Left renal pelvis (tissue), 4 donors: Measurements from ENCODE around the gene DUSP1. TPM values are rescaled to one million over a fixed set of nuclear protein-coding genes. Genes with fewer than 3 reads are reported as not detected.

Experiments
- DNase-seq, 4 donors: peaks; one replicate each; pipeline ENCODE4 v3.0.0-alpha.2; 2013; ENCODE audit warnings: low read depth in 4 of 4, low spot score in 3 of 4
- polyA plus RNA-seq, 4 donors: library from polyadenylated mRNA; unstranded; fragments of 120-200 nt; gene quantifications; one replicate each; pipeline ENCODE4 v1.2.1, GENCODE V29; 2013; ENCODE audit not compliant: insufficient read length in 4 of 4

Gene DUSP1
- polyA plus RNA-seq, 4 donors: 41.8 to 685 (median 48.7) TPM

- DNase-seq: no peak
Observed at GRCh38 chr5:172727551-172727950, 43.4 kb downstream of the DUSP1 start.

DNA sequence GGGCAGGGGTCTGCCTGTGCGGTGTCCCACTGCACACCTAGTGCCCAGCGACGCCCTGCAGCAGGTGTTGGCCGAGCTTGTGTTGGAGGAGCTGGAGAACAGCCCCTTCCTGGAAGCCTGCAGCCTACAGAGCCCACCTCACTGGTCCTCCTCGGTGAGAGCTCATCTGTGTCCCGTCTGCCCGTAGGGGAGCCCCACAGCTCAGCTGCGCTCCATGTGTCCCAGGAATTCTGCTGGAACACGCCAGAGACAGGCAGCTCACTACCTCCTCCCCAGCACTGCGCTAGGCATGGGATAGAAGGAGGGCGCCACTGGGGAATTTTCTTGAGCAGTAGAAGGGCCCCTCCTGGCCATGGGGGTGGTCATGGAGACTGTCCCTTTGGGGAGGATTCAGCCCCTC is 44.0 kb downstream of the DUSP1 start:
- no peak for DNase-seq

DNA sequence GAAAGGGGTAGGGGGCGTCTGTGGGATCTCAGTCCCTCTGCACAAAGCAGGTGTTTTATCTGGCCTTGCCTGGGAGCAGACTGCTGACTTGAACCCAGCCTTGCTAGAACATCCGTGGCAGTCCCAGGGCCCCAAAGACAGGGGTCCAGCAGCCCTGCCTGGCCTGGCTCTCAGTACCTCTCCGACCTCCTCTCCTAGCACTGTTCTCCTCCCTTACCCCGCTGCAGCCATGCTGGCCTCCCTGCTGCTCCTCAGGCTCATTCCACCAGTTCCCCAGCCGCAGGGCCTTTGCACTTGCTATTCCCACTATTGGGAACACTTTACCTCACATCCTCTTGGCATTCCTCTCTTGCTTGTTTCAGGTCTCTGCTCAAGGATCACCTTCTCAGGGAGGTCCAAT is 45.2 kb downstream of the DUSP1 start:
- no peak for DNase-seq

DNA sequence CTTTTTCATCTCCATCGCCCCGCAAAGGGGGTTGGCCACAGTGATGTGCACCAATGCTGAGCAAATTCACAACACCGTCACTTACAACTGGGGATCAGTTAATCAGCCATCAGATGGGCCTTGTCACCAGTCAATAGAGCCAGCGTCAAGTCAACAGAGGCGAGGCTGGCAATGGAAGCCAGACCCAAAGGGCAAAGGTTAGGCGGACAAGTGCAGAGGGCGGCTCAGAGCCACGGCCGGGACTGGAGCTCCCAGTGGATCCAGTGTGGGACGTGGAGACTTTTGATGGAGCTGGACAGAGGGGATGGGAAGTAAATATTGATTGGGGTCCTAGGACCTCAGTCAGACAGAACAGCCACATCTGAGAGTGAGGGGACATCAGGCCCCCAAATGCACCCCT is 45.7 kb downstream of the DUSP1 start:
- DNase-seq: no peak

GRCh38 chr5:172724242-172725183 is 46.5 kb downstream of the DUSP1 start:
- DNase-seq: no peak

- DNase-seq: no peak
Observed at GRCh38 chr5:172723508-172723907, 47.5 kb downstream of the DUSP1 start.

DNA sequence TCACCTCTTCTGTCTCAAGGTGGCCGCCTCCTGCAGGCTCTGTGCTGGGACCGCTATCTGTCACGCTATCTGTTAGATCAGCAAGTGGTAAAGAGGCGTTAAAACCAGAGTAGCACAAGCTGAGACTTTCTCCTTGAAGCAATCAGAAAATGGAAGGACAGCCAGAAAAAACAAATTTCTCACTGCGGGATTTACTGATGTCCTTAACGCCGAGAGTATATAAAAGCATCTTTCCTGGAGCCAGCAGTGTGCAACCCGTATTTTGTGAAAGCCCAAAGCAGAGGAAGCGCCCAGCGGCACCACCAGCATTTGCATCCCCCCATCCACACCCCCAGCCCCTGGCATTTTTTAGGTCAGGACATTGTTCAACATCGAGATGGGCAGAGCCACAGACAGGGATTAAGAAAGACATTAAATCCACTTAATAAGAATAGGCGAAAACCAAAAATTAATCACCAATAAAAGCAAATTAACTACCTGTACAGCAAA is 48.6 kb downstream of the DUSP1 start:
- DNase-seq: no peak

DNA sequence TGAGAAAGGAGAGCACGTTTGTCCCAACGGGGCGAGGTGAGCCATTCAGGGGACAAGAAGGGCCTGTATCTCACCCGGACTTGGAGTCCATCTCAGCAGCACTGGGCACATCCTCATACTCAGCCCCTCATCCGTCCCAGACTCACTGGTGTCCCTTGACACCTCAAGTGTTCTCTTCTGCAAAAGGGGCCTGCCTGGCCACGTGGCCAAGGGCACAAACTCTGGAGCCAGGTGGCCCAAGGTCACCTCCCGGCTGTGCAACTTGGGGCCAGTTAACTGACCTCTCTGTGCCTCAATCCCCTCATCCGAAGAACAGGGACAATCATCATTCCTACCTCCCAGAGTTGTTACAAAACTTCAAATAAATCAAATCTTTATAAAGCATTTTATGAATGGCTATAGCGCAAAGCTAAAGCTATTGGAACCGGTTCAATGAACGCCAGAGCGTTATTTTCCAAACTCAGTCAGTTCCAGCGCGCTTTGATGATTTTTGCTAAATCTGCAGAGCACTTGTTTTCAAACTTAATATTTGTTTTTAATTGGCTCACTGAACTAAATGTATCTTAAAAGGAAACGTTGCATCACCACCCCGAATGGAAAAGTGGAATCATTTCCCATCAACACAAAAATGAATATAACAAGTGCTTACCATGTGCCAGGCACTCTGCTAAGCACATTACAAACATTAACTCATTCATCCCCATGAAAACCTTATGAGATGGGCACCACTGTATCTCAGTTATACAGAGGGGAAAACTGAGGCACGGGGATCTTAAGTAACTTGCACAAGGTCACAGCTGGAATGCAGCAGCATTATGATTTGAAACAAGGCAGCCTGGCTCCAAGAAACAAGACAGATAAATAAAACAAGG is 49.3 kb downstream of the DUSP1 start:
- DNase-seq: no peak

- no peak for DNase-seq
Observed at GRCh38 chr5:172720655-172721054, 50.3 kb downstream of the DUSP1 start.

GRCh38 chr5:172719211-172719610 is 51.8 kb downstream of the DUSP1 start:
- DNase-seq: no peak

DNA sequence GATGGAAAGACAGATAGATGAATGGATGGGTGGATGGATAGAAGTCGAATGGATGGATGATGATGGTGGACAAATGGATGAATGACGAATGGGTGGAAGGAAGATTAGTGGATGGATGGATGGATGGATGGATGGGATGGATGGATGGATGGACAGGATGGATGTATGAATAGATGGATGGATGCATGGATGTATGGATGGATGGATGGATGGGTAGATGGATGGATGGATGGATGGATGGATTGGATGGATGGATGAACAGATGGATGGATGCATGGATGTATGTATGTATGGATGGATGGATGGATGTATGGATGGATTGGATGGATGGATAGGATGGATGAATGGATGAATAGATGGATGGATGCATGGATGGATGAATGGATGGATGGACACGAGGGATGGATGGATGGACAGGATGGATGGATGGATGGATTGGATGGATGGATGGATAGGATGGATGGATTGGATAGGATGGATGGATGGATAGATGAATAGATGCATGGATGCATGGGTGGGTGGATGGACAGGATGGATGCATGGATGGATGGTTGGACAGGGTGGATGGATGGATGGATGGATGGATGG is 52.4 kb downstream of the DUSP1 start:
- no peak for DNase-seq

Other genes with a start within 250 kb of the DUSP1 start
- 10 to 100 TPM; 14.8 to 16.1 (median 15.4) TPM for gene NEURL1B, start 129.9 kb downstream of the DUSP1 start, polyA plus RNA-seq
- gene ERGIC1, start 63.1 kb upstream of the DUSP1 start, polyA plus RNA-seq: 100 to 1,000 TPM; 110 to 126 (median 119) TPM
- gene RPL26L1, start 188.2 kb upstream of the DUSP1 start, polyA plus RNA-seq: 10 to 100 TPM; 40.7 to 65.3 (median 58.6) TPM
- 100 to 1,000 TPM; 162 to 251 (median 214) TPM for gene ATP6V0E1, start 212.6 kb upstream of the DUSP1 start, polyA plus RNA-seq